Endodermal cell (in vitro differentiated cells): ENCODE measurements around the gene KNL1. TPM values are rescaled to one million over a fixed set of nuclear protein-coding genes. Genes with fewer than 3 reads are reported as not detected.

Experiments
- DNase-seq: peaks from one replicate; pipeline ENCODE4 v3.0.0-alpha.2; 2017
- H3K27ac ChIP-seq: 2 replicates; pipeline ENCODE4 v1.5.1; 2013; ENCODE audit warnings: mild to moderate bottlenecking, low read depth, low read length, moderate library complexity
- H3K27me3 ChIP-seq: 2 replicates; pipeline ENCODE4 v1.6.1; 2013; ENCODE audit warnings: mild to moderate bottlenecking, low read length, moderate library complexity; ENCODE audit not compliant: insufficient read depth, control insufficient read depth, poor library complexity, severe bottlenecking
- H3K36me3 ChIP-seq: 2 replicates; pipeline ENCODE4 v1.7.0; 2013; ENCODE audit warnings: mild to moderate bottlenecking, low read length, moderate library complexity; ENCODE audit not compliant: control insufficient read depth, insufficient read depth
- H3K4me1 ChIP-seq: one replicate; pipeline ENCODE4 v1.7.0; 2013; ENCODE audit warnings: low read length; ENCODE audit not compliant: control insufficient read depth, insufficient read depth
- H3K4me3 ChIP-seq: 2 replicates; pipeline ENCODE4 v1.5.1; 2013; ENCODE audit warnings: mild to moderate bottlenecking, low read length, moderate library complexity
- H3K9ac ChIP-seq: 2 replicates; pipeline ENCODE4 v1.6.1; 2013; ENCODE audit warnings: mild to moderate bottlenecking, low read length, moderate library complexity; ENCODE audit not compliant: poor library complexity, severe bottlenecking; ENCODE audit errors: extremely low read depth
- H3K9me3 ChIP-seq: 2 replicates; pipeline ENCODE4 v1.6.1; 2013; ENCODE audit warnings: mild to moderate bottlenecking, low read length, moderate library complexity; ENCODE audit not compliant: control insufficient read depth
- H3K27ac Mint-ChIP-seq: 2 replicates; pipeline ENCODE4 v1.8.0; 2020; ENCODE audit warnings: mixed read lengths
- H3K27me3 Mint-ChIP-seq: 2 replicates; pipeline ENCODE4 v1.8.0; 2021; ENCODE audit warnings: mild to moderate bottlenecking, mixed read lengths; ENCODE audit not compliant: insufficient read depth
- H3K36me3 Mint-ChIP-seq: 2 replicates; pipeline ENCODE4 v1.8.0; 2020; ENCODE audit warnings: low read depth, mixed read lengths
- H3K4me1 Mint-ChIP-seq: 2 replicates; pipeline ENCODE4 v1.8.0; 2020; ENCODE audit warnings: mixed read lengths
- H3K4me3 Mint-ChIP-seq: 2 replicates; pipeline ENCODE4 v1.8.0; 2020; ENCODE audit warnings: mild to moderate bottlenecking, moderate library complexity, mixed read lengths
- H3K9me3 Mint-ChIP-seq: 2 replicates; pipeline ENCODE4 v1.8.0; 2020; ENCODE audit warnings: mild to moderate bottlenecking, mixed read lengths
- CTCF ChIP-seq: fragments of 200-600 bp; sonication (generic); conservative IDR thresholded peaks from 2 replicates; pipeline ENCODE4 v1.5.0; 2021; ENCODE audit warnings: antibody characterized with exemption, mild to moderate bottlenecking
- WGBS, 2 experiments: methylation state at CpG; one replicate each; pipeline versions ENCODE4 v1.1.5 to v1.1.7; 2013; ENCODE audit warnings: missing lambda C conversion rate in 2 of 2, mixed read lengths in 1 of 2; ENCODE audit not compliant: insufficient coverage in 1 of 2, insufficient read length in 1 of 2; 5-methylcytosine and 5-hydroxymethylcytosine counted together
- total RNA-seq, 2 donors: library from RNA; stranded (reverse); fragmentation: NEBNext Ultra II Directional in 1 of 2; extraction: Animal tissue kit (Norgen Biotek cat#: 25700) in 1 of 2; gene quantifications; 2 replicates in 1 of 2; 3 replicates in 1 of 2; pipeline ENCODE4 v1.2.1, GENCODE V29; 2021

KNL1 gene
- total RNA-seq, 2 donors from 2014 or later = 17.6 to 32.6 TPM

- H3K4me3 Mint-ChIP-seq = no peak overlapping the region
- H3K36me3 Mint-ChIP-seq = no peaks in the 10 kb centered on the region
- TF ChIP-seq CTCF = no peak
- Histone ChIP-seq H3K9ac (no peak overlapping the region), H3K4me3 (no peak overlapping the region), H3K27ac (no peak overlapping the region), H3K27me3 (no peaks in the 10 kb centered on the region), H3K9me3 (no peaks in the 10 kb centered on the region), H3K4me1 (no peaks in the 10 kb centered on the region), H3K36me3 (no peaks in the 10 kb centered on the region)
- no peaks in the 10 kb centered on the region for H3K27me3 Mint-ChIP-seq
- DNase-seq = no peak
- no peak overlapping the region for H3K27ac Mint-ChIP-seq
- WGBS, 2 experiments = 93 to 96% methylated on average over 2 of the region's 2 CpGs
- H3K4me1 Mint-ChIP-seq = peaks cover 4% of the 10 kb centered on the region
- H3K9me3 Mint-ChIP-seq = no peaks in the 10 kb centered on the region
These were observed 3.0 kb downstream of the KNL1 start for GRCh38 chr15:40597024-40597423.

GRCh38 chr15:40598126-40598525 lies 4.1 kb downstream of the KNL1 start:
- WGBS, 2 experiments = 61 to 100% methylated on average over 1 to 3 of the region's 3 CpGs
- Histone ChIP-seq H3K9ac (no peak overlapping the region), H3K4me1 (no peaks in the 10 kb centered on the region), H3K36me3 (no peaks in the 10 kb centered on the region), H3K9me3 (no peaks in the 10 kb centered on the region), H3K27ac (no peak overlapping the region), H3K4me3 (no peak overlapping the region), H3K27me3 (no peaks in the 10 kb centered on the region)
- H3K27ac Mint-ChIP-seq = no peak overlapping the region
- DNase-seq = no peak
- no peaks in the 10 kb centered on the region for H3K27me3 Mint-ChIP-seq
- H3K4me3 Mint-ChIP-seq = no peak overlapping the region
- H3K36me3 Mint-ChIP-seq = no peaks in the 10 kb centered on the region
- no peak for TF ChIP-seq CTCF
- no peaks in the 10 kb centered on the region for H3K9me3 Mint-ChIP-seq
- H3K4me1 Mint-ChIP-seq = peaks cover 4% of the 10 kb centered on the region

- 70 to 84% methylated on average over 2 to 4 of the region's 4 CpGs for WGBS, 2 experiments
- Histone ChIP-seq H3K9ac (no peak overlapping the region), H3K36me3 (no peaks in the 10 kb centered on the region), H3K27ac (no peak overlapping the region), H3K9me3 (no peaks in the 10 kb centered on the region), H3K4me3 (no peak overlapping the region), H3K27me3 (no peaks in the 10 kb centered on the region), H3K4me1 (no peaks in the 10 kb centered on the region)
- H3K9me3 Mint-ChIP-seq = no peaks in the 10 kb centered on the region
- H3K4me1 Mint-ChIP-seq = peaks cover 4% of the 10 kb centered on the region
- no peaks in the 10 kb centered on the region for H3K27me3 Mint-ChIP-seq
- no peaks in the 10 kb centered on the region for H3K36me3 Mint-ChIP-seq
- DNase-seq = no peak
- H3K4me3 Mint-ChIP-seq = no peak overlapping the region
- no peak overlapping the region for H3K27ac Mint-ChIP-seq
- no peak for TF ChIP-seq CTCF
These were observed 4.6 kb downstream of the KNL1 start for GRCh38 chr15:40598672-40599071.
